Activated CD4-positive, alpha-beta memory T cell treated with anti-CD3 and anti-CD28 coated beads for 36 hours (primary cell): ENCODE results near the gene ZNF692. TPM values are rescaled to one million over a fixed set of nuclear protein-coding genes. Genes with fewer than 3 reads are reported as not detected.

Experiments
- CTCF ChIA-PET: fragments of 350-600 bp; sonication (Branson Sonifier 250); formaldehyde crosslinking; loops from one replicate; lab custom pipeline; 2021; ENCODE audit warnings: antibody characterized with exemption, inconsistent platforms; lab: Charles Lee
- POLR2A ChIA-PET: fragments of 350-600 bp; sonication (Branson Sonifier 250); formaldehyde crosslinking; loops from one replicate; lab custom pipeline; 2021; ENCODE audit warnings: antibody characterized with exemption; lab: Charles Lee
- DNase-seq: peaks from one replicate; pipeline ENCODE4 v3.0.0-alpha.2; 2020
- H3K27ac Mint-ChIP-seq: one replicate; pipeline ENCODE4 v1.8.0; 2021; ENCODE audit warnings: mixed read lengths
- H3K27me3 Mint-ChIP-seq: one replicate; pipeline ENCODE4 v1.8.0; 2021; ENCODE audit warnings: mixed read lengths
- H3K36me3 Mint-ChIP-seq: one replicate; pipeline ENCODE4 v1.8.0; 2021; ENCODE audit warnings: mixed read lengths
- H3K4me1 Mint-ChIP-seq: one replicate; pipeline ENCODE4 v1.8.0; 2021; ENCODE audit warnings: low read depth, mixed read lengths
- H3K4me3 Mint-ChIP-seq: one replicate; pipeline ENCODE4 v1.8.0; 2021; ENCODE audit warnings: mild to moderate bottlenecking, mixed read lengths
- H3K9me3 Mint-ChIP-seq: one replicate; pipeline ENCODE4 v1.8.0; 2021; ENCODE audit warnings: mixed read lengths
- intact Hi-C: fragments of 100-400 bp; cut with micrococcal nuclease; formaldehyde crosslinking; loops from one replicate; pipeline ENCODE4 v1.15.1; 2023
- total RNA-seq, 2 experiments: library from RNA; stranded (reverse); gene quantifications; one replicate each; pipeline ENCODE4 v1.2.3, GENCODE V29; 2021

Gene ZNF692
- total RNA-seq, 2 experiments from 2014 or later: 60.4 to 65.9 TPM

GRCh38 chr1:248855580-248855979 is 3.3 kb downstream of the ZNF692 start:
- H3K36me3 Mint-ChIP-seq: peaks cover 22% of the 10 kb centered on the region
- H3K4me3 Mint-ChIP-seq: no peak overlapping the region
- DNase-seq: no peak
- POLR2A ChIA-PET: no interaction called here
- H3K27me3 Mint-ChIP-seq: no peaks in the 10 kb centered on the region
- H3K4me1 Mint-ChIP-seq: peaks cover 30% of the 10 kb centered on the region
- CTCF ChIA-PET: no interaction called here
- intact Hi-C loops: no loop called here
- no peak overlapping the region for H3K27ac Mint-ChIP-seq
- no peaks in the 10 kb centered on the region for H3K9me3 Mint-ChIP-seq

GRCh38 chr1:248853663-248854375 is 5.1 kb downstream of the ZNF692 start:
- H3K27ac Mint-ChIP-seq: peak overlapping the region; percentile 40
- intact Hi-C loops: no loop called here
- no peaks in the 10 kb centered on the region for H3K9me3 Mint-ChIP-seq
- DNase-seq: no peak
- CTCF ChIA-PET: no interaction called here
- no peak overlapping the region for H3K4me3 Mint-ChIP-seq
- POLR2A ChIA-PET: interaction anchor here (1.0 kb wide), 1 partner anchor 12 kb away, joined by 3 read pairs; no protein-coding TSS in a partner anchor
- peaks cover 20% of the 10 kb centered on the region for H3K4me1 Mint-ChIP-seq
- no peaks in the 10 kb centered on the region for H3K27me3 Mint-ChIP-seq
- peaks cover 26% of the 10 kb centered on the region for H3K36me3 Mint-ChIP-seq

GRCh38 chr1:248852481-248853405 is 6.1 kb downstream of the ZNF692 start:
- H3K36me3 Mint-ChIP-seq: peaks cover 31% of the 10 kb centered on the region
- intact Hi-C loops: no loop called here
- peaks cover 20% of the 10 kb centered on the region for H3K4me1 Mint-ChIP-seq

GRCh38 chr1:248851390-248851789 is 7.5 kb downstream of the ZNF692 start:
- H3K27me3 Mint-ChIP-seq: no peaks in the 10 kb centered on the region
- H3K4me1 Mint-ChIP-seq: peaks cover 9% of the 10 kb centered on the region
- no peak overlapping the region for H3K4me3 Mint-ChIP-seq
- ChIA-PET CTCF (interaction anchor here (1.2 kb wide), 1 partner anchor 9 kb away, joined by 3 read pairs; no protein-coding TSS in a partner anchor), POLR2A (no interaction called here)
- H3K27ac Mint-ChIP-seq: no peak overlapping the region
- peaks cover 35% of the 10 kb centered on the region for H3K36me3 Mint-ChIP-seq
- H3K9me3 Mint-ChIP-seq: no peaks in the 10 kb centered on the region
- DNase-seq: no peak
- intact Hi-C loops: no loop called here

More at GRCh38 chr1:248852481-248853405, 6.1 kb downstream of the ZNF692 start:
- H3K27ac Mint-ChIP-seq: no peak overlapping the region
- POLR2A ChIA-PET: interaction anchor here (1.0 kb wide), 1 partner anchor 11 kb away, joined by 3 read pairs; no protein-coding TSS in a partner anchor
- H3K27me3 Mint-ChIP-seq: no peaks in the 10 kb centered on the region
- H3K9me3 Mint-ChIP-seq: no peaks in the 10 kb centered on the region
- no peak for DNase-seq
- H3K4me3 Mint-ChIP-seq: no peak overlapping the region
- CTCF ChIA-PET: no interaction called here

GRCh38 chr1:248850536-248851251 is 8.2 kb downstream of the ZNF692 start:
- H3K4me3 Mint-ChIP-seq: no peak overlapping the region
- peaks cover 2% of the 10 kb centered on the region for H3K4me1 Mint-ChIP-seq
- ChIA-PET CTCF (interaction anchor here (1.2 kb wide), 1 partner anchor 8 kb away, joined by 3 read pairs; no protein-coding TSS in a partner anchor), POLR2A (interaction anchor here (0.7 kb wide), 1 partner anchor 13 kb away, joined by 4 read pairs; the partner anchor contains the start of gene ZNF672)
- intact Hi-C loops: no loop called here
- H3K9me3 Mint-ChIP-seq: no peaks in the 10 kb centered on the region
- DNase-seq: no peak
- H3K27ac Mint-ChIP-seq: no peak overlapping the region
- H3K27me3 Mint-ChIP-seq: no peaks in the 10 kb centered on the region
- peaks cover 34% of the 10 kb centered on the region for H3K36me3 Mint-ChIP-seq

- H3K9me3 Mint-ChIP-seq: no peaks in the 10 kb centered on the region
- CTCF ChIA-PET: no interaction called here
- H3K27ac Mint-ChIP-seq: no peak overlapping the region
These were observed 8.8 kb downstream of the ZNF692 start for GRCh38 chr1:248850124-248850523.

GRCh38 chr1:248849637-248850036 is 9.2 kb downstream of the ZNF692 start:
- no peak for DNase-seq
- H3K4me3 Mint-ChIP-seq: no peak overlapping the region
- H3K9me3 Mint-ChIP-seq: no peaks in the 10 kb centered on the region
- H3K4me1 Mint-ChIP-seq: no peaks in the 10 kb centered on the region
- POLR2A ChIA-PET: interaction anchor here (0.6 kb wide), 1 partner anchor 27 kb away, joined by 3 read pairs; no protein-coding TSS in a partner anchor
- H3K36me3 Mint-ChIP-seq: peaks cover 30% of the 10 kb centered on the region
- CTCF ChIA-PET: no interaction called here
- intact Hi-C loops: no loop called here
- H3K27me3 Mint-ChIP-seq: no peaks in the 10 kb centered on the region
- no peak overlapping the region for H3K27ac Mint-ChIP-seq

More at GRCh38 chr1:248850124-248850523, 8.8 kb downstream of the ZNF692 start:
- POLR2A ChIA-PET: interaction anchor here (0.6 kb wide), 1 partner anchor 28 kb away, joined by 3 read pairs; no protein-coding TSS in a partner anchor
- Mint-ChIP-seq H3K27me3 (no peaks in the 10 kb centered on the region), H3K4me1 (no peaks in the 10 kb centered on the region), H3K36me3 (peaks cover 34% of the 10 kb centered on the region), H3K4me3 (no peak overlapping the region)
- no peak for DNase-seq
- intact Hi-C loops: no loop called here

- CTCF ChIA-PET: no interaction called here
- intact Hi-C loops: no loop called here
- DNase-seq: no peak
- POLR2A ChIA-PET: no interaction called here
- Mint-ChIP-seq H3K36me3 (peaks cover 30% of the 10 kb centered on the region), H3K9me3 (no peaks in the 10 kb centered on the region), H3K4me1 (no peaks in the 10 kb centered on the region), H3K27ac (no peak overlapping the region), H3K27me3 (no peaks in the 10 kb centered on the region), H3K4me3 (no peak overlapping the region)
These were observed 9.7 kb downstream of the ZNF692 start for GRCh38 chr1:248849152-248849551.

GRCh38 chr1:248848602-248849001 is 10.3 kb downstream of the ZNF692 start:
- H3K36me3 Mint-ChIP-seq: peaks cover 27% of the 10 kb centered on the region
- ChIA-PET CTCF (no interaction called here), POLR2A (no interaction called here)
- no peak overlapping the region for H3K4me3 Mint-ChIP-seq
- H3K9me3 Mint-ChIP-seq: no peaks in the 10 kb centered on the region
- no peak for DNase-seq
- H3K4me1 Mint-ChIP-seq: no peaks in the 10 kb centered on the region
- intact Hi-C loops: no loop called here
- H3K27me3 Mint-ChIP-seq: no peaks in the 10 kb centered on the region
- no peak overlapping the region for H3K27ac Mint-ChIP-seq

GRCh38 chr1:248847956-248848561 is 10.8 kb downstream of the ZNF692 start:
- POLR2A ChIA-PET: no interaction called here

More at GRCh38 chr1:248847956-248848561, 10.8 kb downstream of the ZNF692 start:
- CTCF ChIA-PET: interaction anchor here (0.7 kb wide), 1 partner anchor 11 kb away, joined by 3 read pairs; the partner anchor contains the start of gene ZNF692
- intact Hi-C loops: no loop called here
- Mint-ChIP-seq H3K9me3 (no peaks in the 10 kb centered on the region), H3K36me3 (peaks cover 27% of the 10 kb centered on the region), H3K4me3 (no peak overlapping the region), H3K27me3 (no peaks in the 10 kb centered on the region), H3K27ac (no peak overlapping the region), H3K4me1 (no peaks in the 10 kb centered on the region)
- no peak for DNase-seq
